ENCODE data around the gene NINJ2.

The NINJ2 gene

DNA sequence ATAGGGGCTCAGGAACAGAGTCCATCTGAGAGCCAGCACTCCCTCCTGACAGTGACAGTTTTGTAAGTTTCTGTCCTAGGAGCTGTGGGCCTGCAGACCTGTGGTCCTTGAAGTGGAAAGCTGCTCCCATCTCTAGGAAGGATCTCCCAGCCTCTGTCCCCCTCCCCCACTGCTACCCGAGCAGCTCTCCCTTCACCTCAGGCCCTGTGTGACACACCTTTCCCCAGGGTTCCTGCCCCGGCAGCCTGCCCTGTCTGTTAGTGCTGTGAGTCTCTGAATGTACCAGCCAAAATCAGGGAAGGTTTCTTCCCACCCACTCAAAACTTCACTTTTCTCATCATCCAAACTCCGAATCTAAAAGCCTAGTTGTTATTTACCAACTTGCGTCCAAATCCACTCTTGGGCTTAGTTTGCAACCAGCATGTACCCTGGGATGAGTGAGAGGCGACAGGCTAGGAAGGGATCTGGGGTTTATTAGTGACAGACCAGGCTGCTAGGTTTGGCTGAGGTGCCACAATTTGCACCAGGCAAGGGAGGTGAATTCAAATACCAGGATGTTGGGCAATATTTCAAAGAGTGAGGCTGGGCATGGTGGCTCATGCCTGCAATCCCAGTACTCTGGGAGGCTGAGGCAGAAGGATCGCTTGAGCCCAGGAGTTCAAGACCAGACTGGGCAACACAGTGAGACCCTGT, 39.9 kb downstream of the NINJ2 start:
- TF ChIP-seq, protein P1, sequence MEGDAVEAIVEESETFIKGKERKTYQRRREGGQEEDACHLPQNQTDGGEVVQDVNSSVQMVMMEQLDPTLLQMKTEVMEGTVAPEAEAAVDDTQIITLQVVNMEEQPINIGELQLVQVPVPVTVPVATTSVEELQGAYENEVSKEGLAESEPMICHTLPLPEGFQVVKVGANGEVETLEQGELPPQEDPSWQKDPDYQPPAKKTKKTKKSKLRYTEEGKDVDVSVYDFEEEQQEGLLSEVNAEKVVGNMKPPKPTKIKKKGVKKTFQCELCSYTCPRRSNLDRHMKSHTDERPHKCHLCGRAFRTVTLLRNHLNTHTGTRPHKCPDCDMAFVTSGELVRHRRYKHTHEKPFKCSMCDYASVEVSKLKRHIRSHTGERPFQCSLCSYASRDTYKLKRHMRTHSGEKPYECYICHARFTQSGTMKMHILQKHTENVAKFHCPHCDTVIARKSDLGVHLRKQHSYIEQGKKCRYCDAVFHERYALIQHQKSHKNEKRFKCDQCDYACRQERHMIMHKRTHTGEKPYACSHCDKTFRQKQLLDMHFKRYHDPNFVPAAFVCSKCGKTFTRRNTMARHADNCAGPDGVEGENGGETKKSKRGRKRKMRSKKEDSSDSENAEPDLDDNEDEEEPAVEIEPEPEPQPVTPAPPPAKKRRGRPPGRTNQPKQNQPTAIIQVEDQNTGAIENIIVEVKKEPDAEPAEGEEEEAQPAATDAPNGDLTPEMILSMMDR (IDR thresholded peaks at IDR 0.05), result no peak

DNA sequence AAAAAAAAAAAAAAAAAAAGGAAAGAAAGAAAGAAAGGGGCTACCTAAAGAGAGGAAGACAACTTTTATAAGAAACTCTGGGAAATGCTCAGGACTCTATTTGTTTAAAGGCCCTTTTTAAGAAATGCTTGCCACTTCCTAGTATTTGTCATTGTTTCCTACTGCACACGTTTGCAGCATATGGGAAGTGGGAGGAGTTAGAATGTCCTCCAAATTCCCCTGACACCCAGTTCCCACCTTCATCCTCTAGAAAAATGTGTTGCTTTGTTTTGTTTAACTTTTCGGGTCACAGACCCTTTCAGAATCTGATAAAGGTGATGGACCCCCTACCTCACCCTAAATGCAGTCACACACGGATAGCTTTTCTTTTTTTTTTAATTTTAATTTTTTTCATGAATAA, 40.8 kb downstream of the NINJ2 start:
- TF ChIP-seq, protein P1 (IDR thresholded peaks at IDR 0.05), result no peak

GRCh38 chr12:619346-619745, 43.9 kb downstream of the NINJ2 start:
- TF ChIP-seq, protein P1 (IDR thresholded peaks at IDR 0.05), result no peak

GRCh38 chr12:618605-619004, 44.6 kb downstream of the NINJ2 start:
- TF ChIP-seq, protein P1 (IDR thresholded peaks at IDR 0.05), result no peak

- TF ChIP-seq, protein P1 (IDR thresholded peaks at IDR 0.05), result no peak
Measured at GRCh38 chr12:617304-617915, 45.8 kb downstream of the NINJ2 start.

- TF ChIP-seq, protein P1 (IDR thresholded peaks at IDR 0.05), result no peak
Measured at GRCh38 chr12:615620-616019, 47.6 kb downstream of the NINJ2 start.

- TF ChIP-seq, protein P1 (IDR thresholded peaks at IDR 0.05), result no peak
Measured at GRCh38 chr12:614411-614970, 48.8 kb downstream of the NINJ2 start.
